Astrocyte of the cerebellum (primary cell): ENCODE data around the gene MOSPD3.

ENCODE experiments used
- DNase-seq: peaks from one replicate; pipeline ENCODE4 v3.0.0-alpha.2; 2011; ENCODE audit warnings: low read depth
- H3K4me3 ChIP-seq: 2 replicates; pipeline ENCODE4 v1.5.1; 2011; ENCODE audit warnings: mild to moderate bottlenecking, low read depth, low read length, moderate library complexity
- in situ Hi-C: cut with HindIII; loops from 2 replicates; pipeline ENCODE4 v1.10.0; 2017; ENCODE audit warnings: low sequenced_read_pairs
- TF ChIP-seq, protein P1 (sequence below): IDR thresholded peaks from 2 replicates; pipeline ENCODE4 v1.5.1; 2012; ENCODE audit warnings: low read length, low read depth, moderate library complexity, mild to moderate bottlenecking; ENCODE audit errors: missing control alignments

Gene MOSPD3

DNA sequence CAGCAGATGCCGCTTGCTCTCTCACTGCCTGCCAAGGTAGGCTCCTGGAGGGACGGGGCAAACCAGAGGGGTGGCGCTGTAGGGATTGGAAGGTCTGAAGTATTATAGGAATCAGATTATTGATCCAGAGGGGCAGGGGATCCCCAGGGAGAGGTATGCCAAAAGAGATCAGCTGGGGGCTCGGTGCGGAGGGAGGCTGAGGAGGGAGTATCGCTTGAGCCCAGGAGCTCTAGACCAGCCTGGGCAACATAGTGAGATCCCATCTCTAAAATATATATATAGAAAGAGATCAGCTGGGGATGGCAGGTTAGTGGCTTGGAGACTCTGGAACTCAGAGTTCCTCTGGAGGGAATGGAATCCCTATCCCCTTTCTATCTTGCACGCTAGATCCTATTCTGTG is 17.2 kb upstream of the MOSPD3 start:
- no peak for DNase-seq
- TF ChIP-seq, protein P1, sequence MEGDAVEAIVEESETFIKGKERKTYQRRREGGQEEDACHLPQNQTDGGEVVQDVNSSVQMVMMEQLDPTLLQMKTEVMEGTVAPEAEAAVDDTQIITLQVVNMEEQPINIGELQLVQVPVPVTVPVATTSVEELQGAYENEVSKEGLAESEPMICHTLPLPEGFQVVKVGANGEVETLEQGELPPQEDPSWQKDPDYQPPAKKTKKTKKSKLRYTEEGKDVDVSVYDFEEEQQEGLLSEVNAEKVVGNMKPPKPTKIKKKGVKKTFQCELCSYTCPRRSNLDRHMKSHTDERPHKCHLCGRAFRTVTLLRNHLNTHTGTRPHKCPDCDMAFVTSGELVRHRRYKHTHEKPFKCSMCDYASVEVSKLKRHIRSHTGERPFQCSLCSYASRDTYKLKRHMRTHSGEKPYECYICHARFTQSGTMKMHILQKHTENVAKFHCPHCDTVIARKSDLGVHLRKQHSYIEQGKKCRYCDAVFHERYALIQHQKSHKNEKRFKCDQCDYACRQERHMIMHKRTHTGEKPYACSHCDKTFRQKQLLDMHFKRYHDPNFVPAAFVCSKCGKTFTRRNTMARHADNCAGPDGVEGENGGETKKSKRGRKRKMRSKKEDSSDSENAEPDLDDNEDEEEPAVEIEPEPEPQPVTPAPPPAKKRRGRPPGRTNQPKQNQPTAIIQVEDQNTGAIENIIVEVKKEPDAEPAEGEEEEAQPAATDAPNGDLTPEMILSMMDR: no peak
- no peak overlapping the region for H3K4me3 ChIP-seq
- in situ Hi-C loops: no loop called here

- TF ChIP-seq, protein P1: no peak
- no peak overlapping the region for H3K4me3 ChIP-seq
- no peak for DNase-seq
- in situ Hi-C loops: no loop called here
Measured at GRCh38 chr7:100598425-100598824, 13.9 kb upstream of the MOSPD3 start.

DNA sequence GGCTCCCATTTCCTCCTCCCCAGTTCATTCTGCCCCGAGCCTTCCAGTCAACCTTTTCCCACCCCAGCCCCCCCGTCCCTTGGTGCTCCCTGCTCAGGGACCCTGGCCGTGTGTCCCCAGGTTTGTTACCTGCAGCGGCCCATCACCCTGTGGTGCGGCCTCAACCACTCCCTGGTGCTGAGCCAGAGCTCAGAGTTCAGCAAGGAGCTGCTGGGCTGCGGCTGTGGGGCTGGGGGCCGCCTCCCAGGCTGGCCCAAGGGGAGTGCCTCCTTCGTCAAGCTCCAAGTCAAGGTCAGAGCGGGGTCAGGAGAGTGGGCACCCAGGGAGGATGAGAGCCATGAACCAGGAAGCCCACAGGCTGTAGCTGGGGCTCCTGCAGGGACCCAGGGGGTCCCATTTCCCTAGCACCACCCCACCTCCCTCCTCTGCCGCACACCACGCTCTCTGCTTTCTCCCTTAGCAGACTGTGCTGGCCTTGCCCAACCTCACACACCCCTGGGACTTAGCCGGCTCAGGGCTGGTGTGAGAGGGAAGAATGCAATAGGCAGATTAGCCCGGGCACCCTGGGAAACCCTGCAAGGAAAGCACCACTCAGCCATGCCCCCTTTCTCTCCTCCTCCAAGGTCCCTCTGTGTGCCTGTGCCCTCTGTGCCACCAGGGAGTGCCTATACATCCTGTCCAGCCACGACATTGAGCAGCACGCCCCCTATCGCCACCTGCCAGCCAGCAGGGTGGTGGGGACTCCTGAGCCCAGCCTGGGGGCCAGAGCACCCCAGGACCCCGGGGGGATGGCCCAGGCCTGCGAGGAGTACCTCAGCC is 12.2 kb upstream of the MOSPD3 start:
- TF ChIP-seq, protein P1: no peak
- in situ Hi-C loops: no loop called here
- no peak overlapping the region for H3K4me3 ChIP-seq
- no peak for DNase-seq

GRCh38 chr7:100600730-100601038 is 11.7 kb upstream of the MOSPD3 start:
- no peak overlapping the region for H3K4me3 ChIP-seq
- TF ChIP-seq, protein P1: no peak
- in situ Hi-C loops: no loop called here
- DNase-seq: no peak

DNA sequence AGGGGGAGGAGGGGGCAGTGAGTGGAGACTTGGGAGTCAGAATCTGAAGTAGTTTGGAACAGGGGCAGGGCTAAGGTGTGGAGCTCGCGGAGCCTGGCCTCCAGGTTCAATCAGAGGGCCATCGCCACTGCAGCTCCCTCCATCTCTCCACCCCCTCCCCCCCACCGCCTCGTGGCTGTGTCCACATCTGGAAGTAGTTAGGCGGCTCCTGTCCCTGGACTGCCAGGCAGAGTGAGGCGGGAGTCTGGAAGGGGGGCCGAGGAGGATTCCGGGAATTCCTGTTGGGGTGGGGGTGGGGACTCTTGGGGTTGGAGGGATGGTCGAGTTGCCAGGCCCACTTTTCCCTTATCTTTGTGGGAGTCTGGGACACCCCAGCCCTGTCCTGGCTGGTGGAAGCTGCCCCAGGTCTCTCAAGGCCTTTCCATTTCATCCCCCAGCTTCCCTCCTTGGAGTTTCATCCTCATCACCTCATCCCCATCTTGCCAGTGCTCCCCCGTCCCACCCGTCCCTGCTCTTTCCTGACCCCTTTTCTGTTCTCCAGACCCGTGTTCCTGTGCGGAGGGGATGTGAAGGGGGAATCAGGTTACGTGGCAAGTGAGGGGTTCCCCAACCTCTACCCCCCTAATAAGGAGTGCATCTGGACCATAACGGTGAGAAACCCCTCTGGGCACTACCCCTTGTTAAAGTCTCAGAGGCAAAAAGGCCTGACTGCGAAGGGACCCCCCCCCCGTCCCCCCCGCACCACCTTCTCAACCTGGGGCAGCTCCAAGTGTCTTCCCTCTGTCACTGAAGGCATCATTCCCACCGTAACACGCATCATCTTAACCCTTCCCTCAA is 9.2 kb upstream of the MOSPD3 start:
- TF ChIP-seq, protein P1: no peak
- peak; percentile 74 for DNase-seq
- in situ Hi-C loops: no loop called here

DNA sequence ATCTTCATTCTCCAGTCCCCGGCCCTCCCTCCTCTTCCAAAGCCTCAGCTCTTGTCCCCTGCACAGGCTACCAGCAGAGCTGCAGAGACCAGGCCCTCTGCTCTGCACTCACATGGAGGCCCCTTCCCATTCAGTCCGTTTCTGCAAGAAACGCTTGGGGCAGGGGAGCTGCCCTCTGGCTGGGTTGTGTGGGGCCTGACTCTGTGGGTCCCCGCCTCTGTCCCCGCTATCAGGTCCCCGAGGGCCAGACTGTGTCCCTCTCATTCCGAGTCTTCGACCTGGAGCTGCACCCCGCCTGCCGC is 8.7 kb upstream of the MOSPD3 start:
- H3K4me3 ChIP-seq: peak overlapping the region; percentile 61
- no peak for DNase-seq
- TF ChIP-seq, protein P1: no peak
- in situ Hi-C loops: no loop called here

More for the DNA sequence above, 9.2 kb upstream of the MOSPD3 start:
- peak overlapping the region; percentile 61 for H3K4me3 ChIP-seq
